Neural progenitor cell (in vitro differentiated cells): ENCODE data around the gene DIAPH3. TPM values are rescaled to one million over a fixed set of nuclear protein-coding genes. Genes with fewer than 3 reads are reported as not detected.
A peak's percentile ranks its signal among the peaks of the same experiment; 100 is the strongest.

Experiments used
- DNase-seq: peaks from one replicate; pipeline ENCODE4 v3.0.0-alpha.2; 2016; ENCODE audit warnings: low spot score
- H2AFZ ChIP-seq: fragments of 200-600 bp; sonication (generic); replicated peaks from 2 replicates; pipeline ENCODE4 v1.6.1; 2016; ENCODE audit warnings: antibody characterized with exemption
- H3F3A ChIP-seq: fragments of 200-600 bp; sonication (generic); 2 replicates; pipeline ENCODE4 v1.6.1; 2016; ENCODE audit warnings: antibody characterized with exemption, low read depth
- H3K27ac ChIP-seq: fragments of 200-600 bp; sonication (generic); 2 replicates; pipeline ENCODE4 v1.5.1; 2016; ENCODE audit warnings: mild to moderate bottlenecking
- H3K27me3 ChIP-seq: fragments of 200-600 bp; sonication (generic); 2 replicates; pipeline ENCODE4 v1.6.1; 2016; ENCODE audit warnings: mild to moderate bottlenecking, moderate library complexity
- H3K36me3 ChIP-seq: fragments of 200-600 bp; sonication (generic); 2 replicates; pipeline ENCODE4 v1.5.1; 2016
- H3K4me1 ChIP-seq: fragments of 200-600 bp; sonication (generic); 2 replicates; pipeline ENCODE4 v1.6.1; 2016; ENCODE audit warnings: mixed run types
- H3K4me2 ChIP-seq: fragments of 200-600 bp; sonication (generic); 2 replicates; pipeline ENCODE4 v1.6.1; 2016
- H3K4me3 ChIP-seq: fragments of 200-600 bp; sonication (generic); 2 replicates; pipeline ENCODE4 v1.5.1; 2016
- H3K79me2 ChIP-seq: fragments of 200-600 bp; sonication (generic); 2 replicates; pipeline ENCODE4 v1.6.1; 2016; ENCODE audit warnings: low read depth
- H3K9ac ChIP-seq: fragments of 200-600 bp; sonication (generic); 2 replicates; pipeline ENCODE4 v1.6.1; 2016
- H3K9me3 ChIP-seq: fragments of 200-600 bp; sonication (generic); 2 replicates; pipeline ENCODE4 v1.5.1; 2016; ENCODE audit warnings: low read depth
- H4K20me1 ChIP-seq: fragments of 200-600 bp; sonication (generic); 2 replicates; pipeline ENCODE4 v1.6.1; 2016; ENCODE audit warnings: low read depth
- H3K27ac Mint-ChIP-seq: 3 replicates; pipeline ENCODE4 v1.8.0; 2021; ENCODE audit warnings: mixed read lengths
- H3K27me3 Mint-ChIP-seq: 2 replicates; pipeline ENCODE4 v1.8.0; 2022; ENCODE audit warnings: low read depth, mild to moderate bottlenecking, inconsistent platforms, moderate library complexity, mixed read lengths; ENCODE audit not compliant: insufficient read depth
- H3K36me3 Mint-ChIP-seq: 3 replicates; pipeline ENCODE4 v1.8.0; 2021; ENCODE audit warnings: mixed read lengths
- H3K4me1 Mint-ChIP-seq: 3 replicates; pipeline ENCODE4 v1.8.0; 2021; ENCODE audit warnings: mixed read lengths
- H3K4me3 Mint-ChIP-seq: 3 replicates; pipeline ENCODE4 v1.8.0; 2021; ENCODE audit warnings: mild to moderate bottlenecking, moderate library complexity, mixed read lengths
- H3K9me3 Mint-ChIP-seq: 3 replicates; pipeline ENCODE4 v1.8.0; 2020; ENCODE audit warnings: mixed read lengths
- EZH2 ChIP-seq: fragments of 200-600 bp; sonication (generic); IDR thresholded peaks from 2 replicates; pipeline ENCODE4 v1.6.1; 2017; ENCODE audit warnings: antibody characterized with exemption, mild to moderate bottlenecking, moderate library complexity
- EZH2phosphoT487 ChIP-seq: fragments of 200-600 bp; sonication (generic); IDR thresholded peaks from 2 replicates; pipeline ENCODE4 v1.6.1; 2017; ENCODE audit warnings: antibody characterized with exemption
- total RNA-seq: library from RNA; depleted of rRNA; stranded (reverse); fragments of >200 nt; gene quantifications from 2 replicates; pipeline ENCODE4 v1.2.3, GENCODE V29; 2015; ENCODE audit warnings: low replicate concordance
- TF ChIP-seq, protein P1 (sequence below): fragments of 200-600 bp; sonication (generic); IDR thresholded peaks from 2 replicates; pipeline ENCODE4 v1.5.1; 2017; ENCODE audit warnings: antibody characterized with exemption, mild to moderate bottlenecking

Gene DIAPH3
- total RNA-seq, 1 donor from 2014 or later = 51.5 TPM

DNA sequence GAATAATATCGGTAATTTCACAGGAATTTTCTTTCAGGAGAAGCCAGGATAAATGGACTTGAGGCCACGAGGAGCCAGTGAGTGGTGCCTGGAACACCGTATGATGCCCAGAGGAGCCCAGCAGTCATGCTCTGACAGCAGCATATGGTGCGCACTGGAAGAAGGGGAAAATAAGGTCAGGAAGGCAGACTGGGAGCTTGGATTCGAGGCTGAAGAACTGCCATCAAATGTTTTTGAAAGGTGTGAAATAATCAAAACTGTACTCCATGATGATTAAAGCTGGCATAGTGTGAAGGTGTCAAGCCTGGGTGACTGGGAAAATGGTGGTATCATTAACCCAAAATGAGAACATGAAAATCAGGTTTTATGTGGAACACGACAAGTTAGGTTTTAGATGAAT lies 374.2 kb downstream of the DIAPH3 start:
- TF ChIP-seq EZH2phosphoT487 = no peak
- TF ChIP-seq EZH2 = no peak
- TF ChIP-seq, protein P1, sequence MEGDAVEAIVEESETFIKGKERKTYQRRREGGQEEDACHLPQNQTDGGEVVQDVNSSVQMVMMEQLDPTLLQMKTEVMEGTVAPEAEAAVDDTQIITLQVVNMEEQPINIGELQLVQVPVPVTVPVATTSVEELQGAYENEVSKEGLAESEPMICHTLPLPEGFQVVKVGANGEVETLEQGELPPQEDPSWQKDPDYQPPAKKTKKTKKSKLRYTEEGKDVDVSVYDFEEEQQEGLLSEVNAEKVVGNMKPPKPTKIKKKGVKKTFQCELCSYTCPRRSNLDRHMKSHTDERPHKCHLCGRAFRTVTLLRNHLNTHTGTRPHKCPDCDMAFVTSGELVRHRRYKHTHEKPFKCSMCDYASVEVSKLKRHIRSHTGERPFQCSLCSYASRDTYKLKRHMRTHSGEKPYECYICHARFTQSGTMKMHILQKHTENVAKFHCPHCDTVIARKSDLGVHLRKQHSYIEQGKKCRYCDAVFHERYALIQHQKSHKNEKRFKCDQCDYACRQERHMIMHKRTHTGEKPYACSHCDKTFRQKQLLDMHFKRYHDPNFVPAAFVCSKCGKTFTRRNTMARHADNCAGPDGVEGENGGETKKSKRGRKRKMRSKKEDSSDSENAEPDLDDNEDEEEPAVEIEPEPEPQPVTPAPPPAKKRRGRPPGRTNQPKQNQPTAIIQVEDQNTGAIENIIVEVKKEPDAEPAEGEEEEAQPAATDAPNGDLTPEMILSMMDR = no peak
- DNase-seq = no peak
- H3K27ac ChIP-seq = no peak overlapping the region
- no peak overlapping the region for H2AFZ ChIP-seq
- Mint-ChIP-seq H3K36me3 (no peaks in the 10 kb centered on the region), H3K27me3 (no peaks in the 10 kb centered on the region), H3K4me1 (peaks cover 4% of the 10 kb centered on the region), H3K27ac (no peak overlapping the region), H3K9me3 (no peaks in the 10 kb centered on the region), H3K4me3 (no peak overlapping the region)
- no peak overlapping the region for H3K4me3 ChIP-seq
- H3K4me2 ChIP-seq = no peak overlapping the region
- no peaks in the 10 kb centered on the region for H3K27me3 ChIP-seq
- no peaks in the 10 kb centered on the region for H3K79me2 ChIP-seq
- no peaks in the 10 kb centered on the region for H4K20me1 ChIP-seq
- H3K36me3 ChIP-seq = no peaks in the 10 kb centered on the region
- peaks cover 10% of the 10 kb centered on the region for H3K4me1 ChIP-seq
- no peaks in the 10 kb centered on the region for H3F3A ChIP-seq
- no peak overlapping the region for H3K9ac ChIP-seq
- peaks cover 3% of the 10 kb centered on the region for H3K9me3 ChIP-seq

DNA sequence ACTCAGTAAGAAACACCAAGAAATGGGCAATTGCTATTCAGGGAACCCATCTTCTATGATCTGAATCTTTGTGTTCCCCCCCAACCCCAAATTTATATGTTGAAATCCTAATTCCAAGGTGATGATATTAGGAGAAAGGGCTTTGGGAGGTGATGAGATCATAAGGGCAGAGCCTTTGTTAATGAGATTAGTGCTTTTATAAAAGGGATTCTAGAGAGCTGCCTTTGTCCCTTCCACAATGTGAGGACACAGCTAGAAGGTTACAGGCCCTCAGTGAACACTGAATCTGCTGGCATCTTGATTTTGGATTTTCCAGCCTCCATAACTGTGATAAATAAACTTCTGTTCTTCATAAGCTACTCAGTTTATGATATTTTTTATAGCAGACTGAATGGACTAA lies 376.0 kb downstream of the DIAPH3 start:
- H3K9me3 Mint-ChIP-seq = no peaks in the 10 kb centered on the region
- peak; percentile 66 for DNase-seq
- no peak overlapping the region for H3K27ac Mint-ChIP-seq

DNA sequence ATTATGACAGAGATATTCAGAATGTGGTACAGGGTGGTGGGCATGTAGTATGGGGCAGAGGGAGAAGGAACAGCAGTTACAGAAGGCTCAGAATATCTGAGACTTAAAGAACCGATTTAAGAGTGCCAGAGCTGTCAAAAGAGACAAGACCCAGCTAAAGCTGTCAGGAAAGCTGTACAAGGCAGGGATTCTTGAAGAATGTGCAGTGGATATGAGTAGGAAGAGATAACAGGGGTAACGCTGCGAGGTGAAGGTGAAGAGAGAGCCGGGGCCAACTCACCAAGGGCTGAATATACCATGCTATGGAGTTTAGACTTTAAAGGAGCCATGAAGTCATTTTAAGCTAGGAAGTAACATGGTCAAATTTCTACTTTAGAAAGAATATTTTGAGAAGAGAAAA lies 381.0 kb downstream of the DIAPH3 start:
- H3K27ac ChIP-seq = no peak overlapping the region
- H3F3A ChIP-seq = no peaks in the 10 kb centered on the region
- H3K36me3 ChIP-seq = no peaks in the 10 kb centered on the region
- H3K4me1 Mint-ChIP-seq = peaks cover 2% of the 10 kb centered on the region
- H3K4me2 ChIP-seq = no peak overlapping the region
- H3K27ac Mint-ChIP-seq = no peak overlapping the region
- H3K9me3 Mint-ChIP-seq = no peaks in the 10 kb centered on the region
- no peak overlapping the region for H2AFZ ChIP-seq
- H3K9ac ChIP-seq = no peak overlapping the region
- TF ChIP-seq, protein P1 = no peak
- TF ChIP-seq EZH2 (no peak), EZH2phosphoT487 (no peak)
- H3K4me1 ChIP-seq = peaks cover 5% of the 10 kb centered on the region
- no peaks in the 10 kb centered on the region for H3K27me3 Mint-ChIP-seq
- H3K27me3 ChIP-seq = no peaks in the 10 kb centered on the region
- H3K36me3 Mint-ChIP-seq = no peaks in the 10 kb centered on the region
- DNase-seq = no peak
- no peaks in the 10 kb centered on the region for H4K20me1 ChIP-seq
- H3K4me3 ChIP-seq = no peak overlapping the region
- no peaks in the 10 kb centered on the region for H3K79me2 ChIP-seq
- no peak overlapping the region for H3K4me3 Mint-ChIP-seq
- H3K9me3 ChIP-seq = no peaks in the 10 kb centered on the region

More for the DNA sequence above, 376.0 kb downstream of the DIAPH3 start:
- H3K79me2 ChIP-seq = no peaks in the 10 kb centered on the region
- H2AFZ ChIP-seq = no peak overlapping the region
- no peaks in the 10 kb centered on the region for H3K27me3 ChIP-seq
- Mint-ChIP-seq H3K36me3 (no peaks in the 10 kb centered on the region), H3K4me3 (no peak overlapping the region), H3K4me1 (peaks cover 4% of the 10 kb centered on the region), H3K27me3 (no peaks in the 10 kb centered on the region)
- peaks cover 10% of the 10 kb centered on the region for H3K4me1 ChIP-seq
- peak overlapping the region; percentile 36 for H3K4me2 ChIP-seq
- peaks cover 3% of the 10 kb centered on the region for H3K9me3 ChIP-seq
- H3K27ac ChIP-seq = no peak overlapping the region
- TF ChIP-seq, protein P1 = no peak
- TF ChIP-seq EZH2 (no peak), EZH2phosphoT487 (no peak)
- no peak overlapping the region for H3K9ac ChIP-seq
- H3K36me3 ChIP-seq = no peaks in the 10 kb centered on the region
- H4K20me1 ChIP-seq = no peaks in the 10 kb centered on the region
- H3F3A ChIP-seq = no peaks in the 10 kb centered on the region
- no peak overlapping the region for H3K4me3 ChIP-seq
